Tongue (tissue), 2 donors: ENCODE results near the gene OASL. TPM values are rescaled to one million over a fixed set of nuclear protein-coding genes. Genes with fewer than 3 reads are reported as not detected.

Experiments
- DNase-seq: peaks from one replicate; pipeline ENCODE4 v3.0.0-alpha.2; 2015
- total RNA-seq: library from RNA; depleted of rRNA; stranded (reverse); fragments of >200 nt; gene quantifications from one replicate; pipeline ENCODE4 v1.2.3, GENCODE V29; 2014

Gene OASL
- total RNA-seq, 1 donor from 2014 or later = 0.31 TPM

GRCh38 chr12:121011820-121012219 lies 27.2 kb downstream of the OASL start:
- DNase-seq = no peak

GRCh38 chr12:121010860-121011259 lies 28.2 kb downstream of the OASL start:
- DNase-seq = no peak

- DNase-seq = peak; percentile 25
These were observed 29.3 kb downstream of the OASL start for GRCh38 chr12:121009741-121010140.

- no peak for DNase-seq
These were observed 30.5 kb downstream of the OASL start for GRCh38 chr12:121008347-121009098.

GRCh38 chr12:121005346-121005815 lies 33.7 kb downstream of the OASL start:
- DNase-seq = peak; percentile 9

- DNase-seq = no peak
These were observed 34.7 kb downstream of the OASL start for GRCh38 chr12:121004253-121004815.

GRCh38 chr12:121003650-121004049 lies 35.4 kb downstream of the OASL start:
- no peak for DNase-seq

GRCh38 chr12:121001841-121002483 lies 37.1 kb downstream of the OASL start:
- no peak for DNase-seq

- no peak for DNase-seq
These were observed 38.0 kb downstream of the OASL start for GRCh38 chr12:121001060-121001459.

- DNase-seq = no peak
These were observed 38.5 kb downstream of the OASL start for GRCh38 chr12:121000530-121000929.

- DNase-seq = peak; percentile 14
These were observed 39.6 kb downstream of the OASL start for GRCh38 chr12:120999191-121000120.

GRCh38 chr12:120998435-120998834 lies 40.6 kb downstream of the OASL start:
- no peak for DNase-seq

GRCh38 chr12:120997448-120997847 lies 41.6 kb downstream of the OASL start:
- DNase-seq = no peak

GRCh38 chr12:120996133-120996746 lies 42.8 kb downstream of the OASL start:
- no peak for DNase-seq

- DNase-seq = no peak
These were observed 44.3 kb downstream of the OASL start for GRCh38 chr12:120994589-120995337.

GRCh38 chr12:120994059-120994458 lies 45.0 kb downstream of the OASL start:
- DNase-seq = no peak

- no peak for DNase-seq
These were observed 45.5 kb downstream of the OASL start for GRCh38 chr12:120993496-120993895.

- no peak for DNase-seq
These were observed 46.1 kb downstream of the OASL start for GRCh38 chr12:120992989-120993388.

- no peak for DNase-seq
These were observed 47.1 kb downstream of the OASL start for GRCh38 chr12:120991965-120992364.

GRCh38 chr12:120990487-120991055 lies 48.5 kb downstream of the OASL start:
- no peak for DNase-seq

- no peak for DNase-seq
These were observed 49.4 kb downstream of the OASL start for GRCh38 chr12:120989687-120990086.
